PC-9 (cell line): ENCODE data around the gene RXFP3. TPM values are rescaled to one million over a fixed set of nuclear protein-coding genes. Genes with fewer than 3 reads are reported as not detected.

ENCODE experiments used
- BruUV-seq: library from RNA; stranded (reverse); fragments of 400-500 nt; replicated peaks from 2 replicates; lab custom pipeline; 2021; lab: Mats Ljungman, UMichigan
- CTCF ChIA-PET: fragments of 300-600 bp; sonication (Branson Sonifier 250); formaldehyde crosslinking; loops from one replicate; lab custom pipeline; 2022; ENCODE audit warnings: antibody characterized with exemption; lab: Charles Lee
- POLR2A ChIA-PET: fragments of 300-600 bp; sonication (Branson Sonifier 250); formaldehyde crosslinking; loops from one replicate; lab custom pipeline; 2022; ENCODE audit warnings: antibody characterized with exemption; ENCODE audit not compliant: unreplicated experiment; lab: Charles Lee
- DNase-seq, 2 experiments: peaks; one replicate each; pipeline versions ENCODE4 v3.0.0 to v3.0.0-alpha.2; 2015 to 2022; ENCODE audit warnings: mixed read lengths in 1 of 2
- H2AFZ ChIP-seq: fragments of 200-600 bp; sonication (generic); 2 replicates; pipeline ENCODE4 v1.8.1; 2017; ENCODE audit warnings: antibody characterized with exemption
- H3F3A ChIP-seq: fragments of 200-600 bp; sonication (generic); 2 replicates; pipeline ENCODE4 v1.8.1; 2017; ENCODE audit warnings: antibody characterized with exemption, mild to moderate bottlenecking, low read depth; ENCODE audit not compliant: insufficient read depth
- H3K27ac ChIP-seq: fragments of 200-600 bp; sonication (generic); 2 replicates; pipeline ENCODE4 v1.6.1; 2016; ENCODE audit warnings: mixed run types
- H3K27me3 ChIP-seq: fragments of 200-600 bp; sonication (generic); 2 replicates; pipeline ENCODE4 v1.6.1; 2016; ENCODE audit warnings: low read depth, mixed run types; ENCODE audit not compliant: insufficient read depth
- H3K36me3 ChIP-seq: fragments of 200-600 bp; sonication (generic); 2 replicates; pipeline ENCODE4 v1.6.1; 2016; ENCODE audit warnings: low read depth, mixed run types
- H3K4me1 ChIP-seq: fragments of 200-600 bp; sonication (generic); replicated peaks from 2 replicates; pipeline ENCODE4 v1.6.1; 2016; ENCODE audit warnings: mixed run types; ENCODE audit not compliant: insufficient read depth
- H3K4me2 ChIP-seq: fragments of 200-600 bp; sonication (generic); 2 replicates; pipeline ENCODE4 v1.6.1; 2017; ENCODE audit warnings: mixed run types
- H3K4me3 ChIP-seq: fragments of 200-600 bp; sonication (generic); 2 replicates; pipeline ENCODE4 v1.6.1; 2016; ENCODE audit warnings: mixed run types
- H3K79me2 ChIP-seq: fragments of 200-600 bp; sonication (generic); 2 replicates; pipeline ENCODE4 v1.6.1; 2017; ENCODE audit warnings: low read depth, mixed run types
- H3K9me2 ChIP-seq: fragments of 200-600 bp; sonication (generic); 2 replicates; pipeline ENCODE4 v1.8.1; 2017; ENCODE audit warnings: mild to moderate bottlenecking; ENCODE audit not compliant: insufficient read depth
- H3K9me3 ChIP-seq: fragments of 200-600 bp; sonication (generic); 2 replicates; pipeline ENCODE4 v1.8.1; 2016; ENCODE audit warnings: low read depth; ENCODE audit not compliant: insufficient read depth
- H4K20me1 ChIP-seq: fragments of 200-600 bp; sonication (generic); 2 replicates; pipeline ENCODE4 v1.8.1; 2017; ENCODE audit not compliant: insufficient read depth
- EZH2 ChIP-seq: fragments of 200-600 bp; sonication (generic); IDR thresholded peaks from 2 replicates; pipeline ENCODE4 v1.8.0; 2017; ENCODE audit warnings: antibody characterized with exemption, low read depth
- intact Hi-C: fragments of 100-400 bp; cut with micrococcal nuclease; formaldehyde crosslinking; loops from one replicate; pipeline ENCODE4 v1.10.0; 2022; ENCODE audit not compliant: unreplicated experiment
- total RNA-seq: library from RNA; stranded (reverse); gene quantifications from 2 replicates; pipeline ENCODE4 v1.2.3, GENCODE V29; 2021
- TF ChIP-seq, protein P1 (sequence below): fragments of 200-600 bp; sonication (generic); conservative IDR thresholded peaks from 2 replicates; pipeline ENCODE4 v1.6.1; 2017; ENCODE audit warnings: mixed run types, antibody characterized with exemption, mild to moderate bottlenecking, moderate library complexity

The RXFP3 gene
- total RNA-seq, 1 experiment from 2014 or later: not detected

DNA sequence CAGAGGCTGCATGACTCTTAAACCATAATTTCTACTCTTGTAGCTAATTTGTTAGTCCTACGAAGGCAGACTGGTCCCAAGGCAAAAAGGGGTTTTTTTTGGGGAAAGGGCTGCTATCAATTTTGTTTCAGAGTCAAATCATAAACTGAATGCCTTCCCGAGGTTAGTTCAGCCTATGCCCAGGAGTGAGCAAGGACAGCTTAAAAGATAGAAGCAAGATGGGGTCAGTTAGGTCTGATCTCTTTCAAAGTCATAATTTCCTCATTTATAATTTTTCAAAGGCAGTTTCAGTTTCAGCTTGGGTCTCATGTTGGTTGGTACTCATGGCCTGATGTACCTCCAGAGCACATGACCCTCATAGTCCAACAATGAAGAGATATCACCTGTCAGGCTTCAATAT, 7.9 kb upstream of the RXFP3 start:
- no TSS peak for BruUV-seq
- Histone ChIP-seq H3K79me2 (no peaks in the 10 kb centered on the region), H3K27me3 (no peaks in the 10 kb centered on the region), H3K9me2 (no peaks in the 10 kb centered on the region), H3K27ac (no peak overlapping the region), H2AFZ (no peak overlapping the region), H3K4me3 (no peak overlapping the region), H3K36me3 (no peaks in the 10 kb centered on the region), H4K20me1 (no peaks in the 10 kb centered on the region), H3K4me2 (peak overlapping the region; percentile 16), H3K4me1 (peaks cover 16% of the 10 kb centered on the region), H3K9me3 (peaks cover 11% of the 10 kb centered on the region; the same call in 1 of the 2 replicates), H3F3A (no peaks in the 10 kb centered on the region)
- POLR2A ChIA-PET: no interaction called here
- intact Hi-C loops: no loop called here
- no peak for TF ChIP-seq EZH2
- TF ChIP-seq, protein P1, sequence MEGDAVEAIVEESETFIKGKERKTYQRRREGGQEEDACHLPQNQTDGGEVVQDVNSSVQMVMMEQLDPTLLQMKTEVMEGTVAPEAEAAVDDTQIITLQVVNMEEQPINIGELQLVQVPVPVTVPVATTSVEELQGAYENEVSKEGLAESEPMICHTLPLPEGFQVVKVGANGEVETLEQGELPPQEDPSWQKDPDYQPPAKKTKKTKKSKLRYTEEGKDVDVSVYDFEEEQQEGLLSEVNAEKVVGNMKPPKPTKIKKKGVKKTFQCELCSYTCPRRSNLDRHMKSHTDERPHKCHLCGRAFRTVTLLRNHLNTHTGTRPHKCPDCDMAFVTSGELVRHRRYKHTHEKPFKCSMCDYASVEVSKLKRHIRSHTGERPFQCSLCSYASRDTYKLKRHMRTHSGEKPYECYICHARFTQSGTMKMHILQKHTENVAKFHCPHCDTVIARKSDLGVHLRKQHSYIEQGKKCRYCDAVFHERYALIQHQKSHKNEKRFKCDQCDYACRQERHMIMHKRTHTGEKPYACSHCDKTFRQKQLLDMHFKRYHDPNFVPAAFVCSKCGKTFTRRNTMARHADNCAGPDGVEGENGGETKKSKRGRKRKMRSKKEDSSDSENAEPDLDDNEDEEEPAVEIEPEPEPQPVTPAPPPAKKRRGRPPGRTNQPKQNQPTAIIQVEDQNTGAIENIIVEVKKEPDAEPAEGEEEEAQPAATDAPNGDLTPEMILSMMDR: no peak
- no peak for DNase-seq
- CTCF ChIA-PET: no interaction called here

DNA sequence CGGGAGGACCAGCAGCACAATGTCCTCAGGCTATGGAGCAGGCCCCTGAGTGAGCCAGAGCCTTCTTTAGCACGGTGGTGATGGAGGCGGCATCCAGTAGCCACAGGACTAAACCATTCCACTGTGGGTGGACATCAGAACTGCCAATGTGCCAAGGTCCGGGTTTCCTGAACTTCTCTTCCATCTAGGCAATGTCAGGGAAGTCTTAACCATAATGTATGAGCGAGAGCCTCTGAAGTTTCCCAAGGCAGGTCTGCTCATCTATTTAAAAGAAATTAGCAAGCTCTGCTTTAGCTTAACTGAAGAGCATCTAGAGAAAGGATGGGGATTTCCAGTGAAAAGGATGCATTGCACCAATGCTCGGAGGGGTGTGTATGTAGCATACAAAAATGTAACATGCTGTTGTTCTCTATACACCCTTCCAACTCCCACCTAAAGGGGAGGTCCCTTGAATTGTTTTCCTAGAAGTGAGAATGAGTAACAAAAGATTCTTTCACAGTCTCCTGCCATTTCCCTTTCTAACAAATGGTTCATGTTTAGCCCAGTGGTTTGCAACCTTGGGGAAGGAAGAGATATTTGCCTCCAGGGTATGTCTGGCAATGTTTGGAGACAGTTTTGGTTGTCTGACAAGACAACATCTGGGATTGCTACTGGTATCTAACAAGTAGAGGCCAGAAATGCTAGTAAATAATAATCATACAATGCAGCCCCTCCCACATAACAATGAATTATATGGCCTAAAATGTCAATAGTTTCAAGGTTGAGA, 6.1 kb upstream of the RXFP3 start:
- DNase-seq: no peak
- Histone ChIP-seq H4K20me1 (no peaks in the 10 kb centered on the region), H3K4me3 (no peak overlapping the region), H3K4me1 (peaks cover 30% of the 10 kb centered on the region), H3F3A (peaks cover 5% of the 10 kb centered on the region), H3K4me2 (no peak overlapping the region), H3K79me2 (no peaks in the 10 kb centered on the region), H3K27me3 (no peaks in the 10 kb centered on the region), H2AFZ (no peak overlapping the region), H3K36me3 (no peaks in the 10 kb centered on the region), H3K9me3 (peaks cover 12% of the 10 kb centered on the region; the same call in 1 of the 2 replicates), H3K27ac (no peak overlapping the region), H3K9me2 (no peaks in the 10 kb centered on the region)
- POLR2A ChIA-PET: no interaction called here
- TF ChIP-seq, protein P1: no peak
- TF ChIP-seq EZH2: no peak
- CTCF ChIA-PET: no interaction called here
- intact Hi-C loops: loop anchor here (10.0 kb wide), 2 partner anchors 195 to 375 kb away; no protein-coding TSS in a partner anchor
- BruUV-seq: no TSS peak

DNA sequence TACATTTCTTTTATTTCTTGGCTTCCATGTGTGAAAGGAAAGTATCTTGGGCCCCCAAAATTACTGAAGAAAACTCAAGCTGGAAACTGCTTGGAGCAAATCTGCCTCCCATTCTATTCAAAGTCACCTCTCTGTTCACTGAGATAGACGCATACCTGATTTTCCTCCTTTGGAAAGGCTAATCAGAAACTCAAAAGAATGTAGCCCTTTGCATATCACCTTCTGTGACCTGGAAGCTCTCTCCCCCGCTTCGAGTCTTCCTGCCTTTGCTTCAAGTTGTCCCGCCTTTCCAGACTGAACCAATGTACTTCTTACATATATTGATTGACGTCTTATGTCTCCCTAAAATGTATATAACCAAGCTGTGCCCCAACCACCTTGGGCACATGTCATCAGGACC, 5.0 kb upstream of the RXFP3 start:
- Histone ChIP-seq H3K9me3 (peaks cover 12% of the 10 kb centered on the region; the same call in 1 of the 2 replicates), H3K36me3 (no peaks in the 10 kb centered on the region), H2AFZ (no peak overlapping the region), H3K27me3 (no peaks in the 10 kb centered on the region), H3K79me2 (no peaks in the 10 kb centered on the region), H3F3A (peaks cover 5% of the 10 kb centered on the region), H3K27ac (no peak overlapping the region), H3K4me2 (no peak overlapping the region), H3K4me1 (peaks cover 30% of the 10 kb centered on the region), H4K20me1 (no peaks in the 10 kb centered on the region), H3K4me3 (no peak overlapping the region), H3K9me2 (no peaks in the 10 kb centered on the region)
- ChIA-PET POLR2A (no interaction called here), CTCF (interaction anchor here (1.4 kb wide), 1 partner anchor 38 kb away, joined by 4 read pairs; no protein-coding TSS in a partner anchor)
- TF ChIP-seq, protein P1: no peak
- no peak for TF ChIP-seq EZH2
- DNase-seq: no peak
- intact Hi-C loops: loop anchor here (10.0 kb wide), 2 partner anchors 196 to 376 kb away; no protein-coding TSS in a partner anchor
- no TSS peak for BruUV-seq
